Neuronal stem cell (in vitro differentiated cells): ENCODE measurements around the gene YTHDC2.

Experiments used
- DNase-seq: peaks from one replicate; pipeline ENCODE4 v3.0.0-alpha.2; 2013; ENCODE audit warnings: low spot score
- H2AFZ ChIP-seq: one replicate; pipeline ENCODE4 v1.6.1; 2013; ENCODE audit warnings: mild to moderate bottlenecking, low read length, inconsistent platforms
- H2AK5ac ChIP-seq: 2 replicates; pipeline ENCODE4 v1.6.1; 2013; ENCODE audit warnings: low read depth, mild to moderate bottlenecking, inconsistent platforms, low read length, moderate library complexity, mixed read lengths
- H2BK120ac ChIP-seq: 2 replicates; pipeline ENCODE4 v1.6.1; 2013; ENCODE audit warnings: low read depth, mild to moderate bottlenecking, inconsistent platforms, low read length, moderate library complexity, mixed read lengths
- H2BK12ac ChIP-seq: one replicate; pipeline ENCODE4 v1.6.1; 2013; ENCODE audit warnings: low read length, inconsistent platforms
- H2BK15ac ChIP-seq: 2 replicates; pipeline ENCODE4 v1.6.1; 2013; ENCODE audit warnings: mild to moderate bottlenecking, low read length, inconsistent platforms, mixed read lengths
- H2BK5ac ChIP-seq: one replicate; pipeline ENCODE4 v1.6.1; 2013; ENCODE audit warnings: inconsistent platforms, mild to moderate bottlenecking, low read length, moderate library complexity
- H3K14ac ChIP-seq: one replicate; pipeline ENCODE4 v1.6.1; 2013; ENCODE audit warnings: low read length, inconsistent platforms
- H3K18ac ChIP-seq: 2 replicates; pipeline ENCODE4 v1.6.1; 2013; ENCODE audit warnings: low read length, inconsistent platforms
- H3K23ac ChIP-seq: 2 replicates; pipeline ENCODE4 v1.6.1; 2013; ENCODE audit warnings: low read depth, mild to moderate bottlenecking, mixed read lengths, low read length, inconsistent platforms; ENCODE audit not compliant: poor library complexity
- H3K27ac ChIP-seq: replicated peaks from 3 replicates; pipeline ENCODE4 v1.5.1; 2013; ENCODE audit warnings: low read length, inconsistent platforms
- H3K27me3 ChIP-seq, 3 experiments: 2 replicates each; pipeline ENCODE4 v1.6.1; 2013; ENCODE audit warnings: low read length in 3 of 3, mild to moderate bottlenecking in 2 of 3, inconsistent platforms in 1 of 3, low read depth in 1 of 3, mixed read lengths in 1 of 3, moderate library complexity in 1 of 3; ENCODE audit not compliant: control insufficient read depth in 3 of 3, insufficient read depth in 3 of 3
- H3K36me3 ChIP-seq, 2 donors: replicated peaks in 1 of 2; 2 replicates each; pipeline ENCODE4 v1.6.1; 2013; ENCODE audit warnings: low read length in 2 of 2; ENCODE audit not compliant: control insufficient read depth in 2 of 2, insufficient read depth in 2 of 2
- H3K4ac ChIP-seq: 2 replicates; pipeline ENCODE4 v1.6.1; 2013; ENCODE audit warnings: inconsistent platforms, mild to moderate bottlenecking, low read length, moderate library complexity
- H3K4me1 ChIP-seq, 2 donors: 1 replicate in 1 of 2; 2 replicates in 1 of 2; pipeline ENCODE4 v1.6.1; 2013; ENCODE audit warnings: low read length in 2 of 2, low read depth in 1 of 2; ENCODE audit not compliant: control insufficient read depth in 2 of 2, insufficient read depth in 1 of 2
- H3K4me2 ChIP-seq: one replicate; pipeline ENCODE4 v1.6.1; 2013; ENCODE audit warnings: mild to moderate bottlenecking, low read length, inconsistent platforms; ENCODE audit not compliant: insufficient read depth, poor library complexity, severe bottlenecking
- H3K4me3 ChIP-seq, 2 donors: 2 replicates each; pipeline ENCODE4 v1.5.1; 2013; ENCODE audit warnings: low read length in 2 of 2, mild to moderate bottlenecking in 2 of 2, inconsistent platforms in 1 of 2, moderate library complexity in 1 of 2
- H3K79me1 ChIP-seq: one replicate; pipeline ENCODE4 v1.6.1; 2013; ENCODE audit warnings: low read depth, mild to moderate bottlenecking, inconsistent platforms, low read length, moderate library complexity
- H3K9ac ChIP-seq: one replicate; pipeline ENCODE4 v1.6.1; 2013; ENCODE audit warnings: mild to moderate bottlenecking, low read depth, low read length, inconsistent platforms; ENCODE audit not compliant: poor library complexity
- H3K9me3 ChIP-seq, 2 donors: replicated peaks in 1 of 2; 2 replicates each; pipeline versions ENCODE3 to v1.6.1; 2013; ENCODE audit warnings: low read length in 2 of 2, mild to moderate bottlenecking in 2 of 2, inconsistent platforms in 1 of 2, low read depth in 1 of 2, mixed read lengths in 1 of 2, moderate library complexity in 1 of 2; ENCODE audit not compliant: control insufficient read depth in 2 of 2, insufficient read depth in 1 of 2
- H4K8ac ChIP-seq: one replicate; pipeline ENCODE4 v1.6.1; 2013; ENCODE audit warnings: low read depth, mild to moderate bottlenecking, inconsistent platforms, low read length, moderate library complexity
- H4K91ac ChIP-seq: one replicate; pipeline ENCODE4 v1.6.1; 2013; ENCODE audit warnings: low read length, low read depth, mild to moderate bottlenecking, inconsistent platforms; ENCODE audit not compliant: poor library complexity
- WGBS, 2 donors: extraction: QIAGEN DNeasy Blood & Tissue Kit; methylation state at CpG; one replicate each; pipeline ENCODE4 v1.1.7; 2013; ENCODE audit warnings: missing lambda C conversion rate in 2 of 2, mixed read lengths in 1 of 2; ENCODE audit not compliant: insufficient read length in 2 of 2, insufficient replicate concordance in 1 of 2; ENCODE audit errors: extremely low coverage in 2 of 2; 5-methylcytosine and 5-hydroxymethylcytosine counted together

The YTHDC2 gene

DNA sequence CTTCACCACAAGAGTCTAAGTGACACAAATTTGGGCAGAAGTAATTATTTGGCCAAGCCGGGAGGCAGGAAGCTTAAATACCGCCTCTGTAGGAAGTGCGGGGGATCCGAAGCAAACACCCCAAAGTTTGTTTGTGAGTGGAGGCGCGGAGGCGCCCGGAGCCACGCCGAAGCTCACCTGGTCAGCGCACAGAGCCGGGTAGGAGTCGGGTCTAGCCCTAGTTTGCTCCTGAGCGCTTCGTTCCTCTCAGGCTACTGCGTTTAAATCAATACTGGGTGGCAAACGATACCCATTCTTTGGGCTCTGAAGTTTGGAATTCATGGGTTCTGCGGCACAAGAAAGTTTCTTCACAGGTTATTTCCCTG lies 26.1 kb upstream of the YTHDC2 start:
- H2BK5ac ChIP-seq, result no peak overlapping the region
- peaks cover 7 to 23% of the 10 kb centered on the region in 2 donors for H3K9me3 ChIP-seq
- no peak overlapping the region for H3K14ac ChIP-seq
- H3K18ac ChIP-seq, result no peak overlapping the region
- H3K4ac ChIP-seq, result no peak overlapping the region
- H4K91ac ChIP-seq, result no peak overlapping the region
- H3K23ac ChIP-seq, result no peak overlapping the region
- H3K4me1 ChIP-seq, result no peaks in the 10 kb centered on the region
- H4K8ac ChIP-seq, result no peak overlapping the region
- H3K4me2 ChIP-seq, result peak overlapping the region; percentile 85
- H2BK12ac ChIP-seq, result no peak overlapping the region
- H2BK15ac ChIP-seq, result no peak overlapping the region
- peak; percentile 18 for DNase-seq
- H3K36me3 ChIP-seq, result no peaks in the 10 kb centered on the region
- no peak overlapping the region for H2BK120ac ChIP-seq
- peak overlapping the region; percentile 88 to 91 for H3K4me3 ChIP-seq
- H3K79me1 ChIP-seq, result no peaks in the 10 kb centered on the region
- H2AK5ac ChIP-seq, result no peak overlapping the region
- peak overlapping the region; percentile 99 for H2AFZ ChIP-seq
- H3K27me3 ChIP-seq, result peaks cover 0 to 20% (median 10%) of the 10 kb centered on the region in 3 experiments
- peak overlapping the region; percentile 57 for H3K9ac ChIP-seq
- H3K27ac ChIP-seq, result no peak overlapping the region
- WGBS, 2 donors, result no CpG with 5 or more reads among the region's 18 CpGs

DNA sequence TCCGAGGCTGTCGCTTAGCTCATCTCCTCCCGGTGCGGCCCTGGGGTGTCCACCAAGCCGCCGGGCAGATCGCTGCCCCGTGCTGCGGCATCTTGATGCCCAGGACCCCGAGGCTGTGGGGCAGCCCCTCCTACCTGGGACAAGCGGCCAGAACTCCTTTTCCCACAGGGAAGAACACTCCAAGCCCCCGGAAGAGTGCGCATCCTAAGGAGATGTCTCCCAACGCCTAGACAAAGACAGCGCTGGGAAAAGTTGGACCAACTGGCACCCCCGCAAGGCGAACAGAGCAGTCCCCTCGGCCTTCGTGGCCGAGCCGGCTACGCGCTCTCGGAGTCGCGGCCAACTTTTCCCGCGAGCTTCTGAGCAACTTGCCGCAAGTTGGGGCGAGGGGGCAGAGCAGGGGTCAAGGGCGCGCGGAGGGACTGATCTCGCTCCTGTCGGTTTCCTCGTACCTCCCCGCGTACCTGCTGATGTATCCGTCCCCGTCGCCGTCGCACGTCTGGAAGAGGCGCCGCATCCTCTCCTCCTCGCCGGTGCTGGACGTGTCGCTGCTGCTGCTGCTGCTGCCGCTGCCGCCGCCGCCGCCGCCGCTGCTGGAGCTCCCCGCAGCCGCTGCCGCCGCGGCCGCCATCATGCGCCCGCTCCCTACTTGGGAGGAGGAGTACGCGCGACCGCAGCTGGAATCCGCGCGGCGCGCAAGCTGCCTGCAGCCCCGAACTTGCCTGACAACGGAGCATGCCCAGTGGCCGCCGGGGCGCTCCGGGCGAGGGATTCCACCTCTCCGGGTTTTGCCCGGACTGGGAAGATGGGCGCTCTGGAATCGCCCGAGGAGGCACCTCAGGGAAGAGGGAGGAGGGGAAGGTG lies 25.5 kb upstream of the YTHDC2 start, which contains the start of gene MCC:
TSS of gene MCC (minus strand) at position 673 of the 864 bp plus-strand sequence.
- Histone ChIP-seq H3K4ac (no peak within 1 kb of the TSS), H2BK15ac (peak within 1 kb of the TSS; percentile 91), H3K9me3 (peaks cover 7 to 23% of the 10 kb centered on the region in 2 donors), H2AFZ (peak within 1 kb of the TSS; percentile 99), H2AK5ac (no peak within 1 kb of the TSS), H3K23ac (peak within 1 kb of the TSS; percentile 65), H3K27ac (no peak within 1 kb of the TSS), H2BK120ac (no peak within 1 kb of the TSS), H4K91ac (no peak within 1 kb of the TSS), H2BK12ac (no peak within 1 kb of the TSS), H3K79me1 (no peaks in the 10 kb centered on the region), H3K36me3 (no peaks in the 10 kb centered on the region), H3K18ac (peak within 1 kb of the TSS; percentile 92), H4K8ac (no peak within 1 kb of the TSS), H2BK5ac (no peak within 1 kb of the TSS), H3K27me3 (peaks cover 0 to 20% (median 10%) of the 10 kb centered on the region in 3 experiments), H3K4me2 (peak within 1 kb of the TSS; percentile 85), H3K4me1 (no peaks in the 10 kb centered on the region), H3K4me3 (peak within 1 kb of the TSS; percentile 88 to 91), H3K14ac (no peak within 1 kb of the TSS), H3K9ac (peak within 1 kb of the TSS; percentile 89)
- WGBS, 2 donors, result no CpG with 5 or more reads among the region's 86 CpGs
- DNase-seq, result peak; percentile 82

DNA sequence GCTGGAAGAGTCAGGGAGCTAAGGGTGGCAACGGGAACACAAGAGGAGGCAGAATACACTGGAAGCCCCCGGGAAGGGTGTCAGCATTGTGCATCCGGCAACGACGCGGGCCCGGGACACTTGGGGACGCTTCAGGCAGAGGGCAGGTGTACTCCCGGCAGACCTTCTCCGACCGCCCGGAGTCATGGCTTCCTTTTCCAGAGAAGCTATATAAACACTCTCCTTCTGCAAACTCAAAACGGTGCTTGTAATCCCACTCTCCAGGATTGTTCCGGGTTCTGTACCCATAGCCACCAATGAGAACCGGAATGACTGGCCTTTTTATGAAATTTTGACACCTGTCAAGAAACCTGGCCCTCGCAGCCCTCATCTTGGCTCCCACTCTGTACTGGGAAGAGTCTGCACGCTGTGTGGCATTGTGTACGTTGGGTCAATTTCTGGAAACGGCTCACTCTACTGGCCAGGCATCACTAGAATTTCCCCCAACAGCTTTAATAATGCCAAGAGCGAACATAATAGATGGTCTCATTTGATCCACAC lies 24.8 kb upstream of the YTHDC2 start:
- H2AK5ac ChIP-seq, result no peak overlapping the region
- no peak overlapping the region for H2BK12ac ChIP-seq
- peak overlapping the region; percentile 99 for H2AFZ ChIP-seq
- H3K18ac ChIP-seq, result peak overlapping the region; percentile 89
- H2BK15ac ChIP-seq, result peak overlapping the region; percentile 91
- H3K9me3 ChIP-seq, result peaks cover 7 to 23% of the 10 kb centered on the region in 2 donors
- peaks cover 0 to 20% (median 10%) of the 10 kb centered on the region in 3 experiments for H3K27me3 ChIP-seq
- H3K23ac ChIP-seq, result peak overlapping the region; percentile 35
- H3K9ac ChIP-seq, result peak overlapping the region; percentile 89
- no peak for DNase-seq
- H2BK120ac ChIP-seq, result no peak overlapping the region
- H4K8ac ChIP-seq, result no peak overlapping the region
- peak overlapping the region; percentile 85 for H3K4me2 ChIP-seq
- no peaks in the 10 kb centered on the region for H3K79me1 ChIP-seq
- no peak overlapping the region for H4K91ac ChIP-seq
- no peak overlapping the region for H3K14ac ChIP-seq
- no peak overlapping the region for H3K27ac ChIP-seq
- no peaks in the 10 kb centered on the region for H3K4me1 ChIP-seq
- no CpG with 5 or more reads among the region's 20 CpGs for WGBS, 2 donors
- H2BK5ac ChIP-seq, result no peak overlapping the region
- no peaks in the 10 kb centered on the region for H3K36me3 ChIP-seq
- no peak overlapping the region for H3K4ac ChIP-seq
- H3K4me3 ChIP-seq, result peak overlapping the region; percentile 88 to 91

DNA sequence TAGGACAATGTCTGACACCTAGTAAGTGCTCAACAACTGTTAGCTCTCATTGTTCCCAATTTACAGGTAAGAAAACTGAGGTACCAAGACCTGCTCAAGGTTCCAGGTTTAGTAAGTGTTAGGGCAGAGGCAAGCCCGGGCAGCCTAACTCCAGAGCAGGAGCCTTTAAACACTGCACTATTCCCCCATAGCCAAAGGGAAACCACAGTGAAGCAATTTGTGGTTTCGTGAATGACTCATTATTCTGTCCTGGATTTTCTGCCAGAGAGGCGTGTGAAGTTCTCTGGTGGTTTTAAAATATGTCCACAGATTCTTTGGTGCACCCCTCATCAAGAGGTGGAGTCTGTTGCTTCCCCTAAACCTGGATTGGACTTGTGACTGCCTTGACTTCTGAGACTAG lies 24.2 kb upstream of the YTHDC2 start:
- H2BK12ac ChIP-seq, result no peak overlapping the region
- H2BK5ac ChIP-seq, result no peak overlapping the region
- no peak overlapping the region for H3K4ac ChIP-seq
- H3K4me2 ChIP-seq, result no peak overlapping the region
- peaks cover 7 to 23% of the 10 kb centered on the region in 2 donors for H3K9me3 ChIP-seq
- H3K27me3 ChIP-seq, result peaks cover 0 to 23% (median 10%) of the 10 kb centered on the region in 3 experiments
- H3K4me3 ChIP-seq, result no peak overlapping the region
- no peak overlapping the region for H4K91ac ChIP-seq
- DNase-seq, result no peak
- no peak overlapping the region for H2BK15ac ChIP-seq
- H3K4me1 ChIP-seq, result no peaks in the 10 kb centered on the region
- no peak overlapping the region for H3K23ac ChIP-seq
- no peak overlapping the region for H2BK120ac ChIP-seq
- no peaks in the 10 kb centered on the region for H3K36me3 ChIP-seq
- H4K8ac ChIP-seq, result no peak overlapping the region
- no peak overlapping the region for H3K9ac ChIP-seq
- no peak overlapping the region for H3K27ac ChIP-seq
- no peak overlapping the region for H2AFZ ChIP-seq
- WGBS, 2 donors, result no CpG with 5 or more reads among the region's 3 CpGs
- no peak overlapping the region for H3K18ac ChIP-seq
- H3K14ac ChIP-seq, result no peak overlapping the region
- no peaks in the 10 kb centered on the region for H3K79me1 ChIP-seq
- H2AK5ac ChIP-seq, result no peak overlapping the region
